HCT116 (cell line): Measurements from ENCODE around the gene PINK1. TPM values are rescaled to one million over a fixed set of nuclear protein-coding genes. Genes with fewer than 3 reads are reported as not detected.

Experiments used
- ATAC-seq: fragments of 200-7000 bp; cut with Tn5 transposase; 2 replicates; pipeline ENCODE4 v1.9.1; 2020; ENCODE audit warnings: mild to moderate bottlenecking, moderate library complexity
- Bru-seq: library from RNA; stranded (reverse); fragments of 400-500 nt; gene quantifications from one replicate; lab custom pipeline; 2021; lab: Mats Ljungman, UMichigan
- BruChase-seq, 2 experiments: library from RNA; stranded (reverse); fragments of 400-500 nt; gene quantifications; one replicate each; lab custom pipeline; 2021; lab: Mats Ljungman, UMichigan
- BruUV-seq: library from RNA; stranded (reverse); fragments of 400-500 nt; replicated peaks from 2 replicates; lab custom pipeline; 2021; lab: Mats Ljungman, UMichigan
- CTCF ChIA-PET: fragments of 300-600 bp; sonication (Branson Sonifier 250); formaldehyde crosslinking; loops from one replicate; lab custom pipeline; 2021; ENCODE audit warnings: antibody characterized with exemption; lab: Charles Lee
- POLR2A ChIA-PET: fragments of 300-600, 350-600 bp; sonication (Branson Sonifier 250); formaldehyde crosslinking; loops from one replicate; lab custom pipeline; 2021; ENCODE audit warnings: antibody characterized with exemption; lab: Charles Lee
- RAD21 ChIA-PET, 2 experiments: fragments of 300-600 bp; sonication (Branson Sonifier 250); formaldehyde crosslinking; loops; one replicate each; lab custom pipeline; 2023; ENCODE audit warnings: low total read pairs in 2 of 2; ENCODE audit not compliant: uncharacterized antibody in 2 of 2, unreplicated experiment in 2 of 2, low non-redundant PET in 1 of 2; lab: Charles Lee
- DNase-seq: peaks from one replicate; pipeline ENCODE4 v3.0.0-alpha.2; 2010; ENCODE audit warnings: low read depth, low spot score
- H2AFZ ChIP-seq: fragments of 200-600 bp; shearing (Covaris generic), sonication (generic); 2 replicates; pipeline ENCODE4 v1.6.1; 2017; ENCODE audit warnings: low read depth, mixed run types, mixed read lengths, antibody characterized with exemption, low read length; ENCODE audit not compliant: poor library complexity, severe bottlenecking
- H3K27ac ChIP-seq: 2 replicates; pipeline ENCODE4 v1.5.1; 2012; ENCODE audit warnings: low read depth, low read length
- H3K27me3 ChIP-seq: fragments of 200-600 bp; sonication (generic); 2 replicates; pipeline ENCODE4 v1.6.1; 2016; ENCODE audit warnings: mixed run types, low read length, mixed read lengths; ENCODE audit not compliant: insufficient read depth
- H3K36me3 ChIP-seq, 2 experiments: fragments of 200-500 bp in 1 of 2; fragments of 200-600 bp in 1 of 2; sonication (Bioruptor generic) in 1 of 2; sonication (generic) in 1 of 2; 2 replicates each; pipeline versions ENCODE4 v1.5.1 to v1.6.1; 2014 to 2016; ENCODE audit warnings: low read length in 2 of 2, inconsistent platforms in 1 of 2, mixed read lengths in 1 of 2, mixed run types in 1 of 2; ENCODE audit not compliant: insufficient read depth in 2 of 2, control insufficient read depth in 1 of 2
- H3K4me1 ChIP-seq, 2 experiments: fragments of 200-600 bp in 1 of 2; sonication (generic) in 1 of 2; 2 replicates each; pipeline versions ENCODE4 v1.5.1 to v1.6.1; 2012 to 2017; ENCODE audit warnings: low read length in 2 of 2, inconsistent platforms in 1 of 2, mild to moderate bottlenecking in 1 of 2, mixed read lengths in 1 of 2, mixed run types in 1 of 2, moderate library complexity in 1 of 2; ENCODE audit not compliant: insufficient read depth in 2 of 2, control insufficient read depth in 1 of 2
- H3K4me2 ChIP-seq: fragments of 200-600 bp; sonication (generic); 2 replicates; pipeline ENCODE4 v1.6.1; 2017; ENCODE audit warnings: mixed run types, low read length, mixed read lengths
- H3K4me3 ChIP-seq, 2 experiments: fragments of 200-600 bp in 1 of 2; sonication (generic) in 1 of 2; replicated peaks in 1 of 2; 2 replicates each; pipeline ENCODE4 v1.5.1; 2011 to 2016; ENCODE audit warnings: low read length in 2 of 2, control low read depth in 1 of 2, low read depth in 1 of 2, mild to moderate bottlenecking in 1 of 2, mixed read lengths in 1 of 2, mixed run types in 1 of 2
- H3K79me2 ChIP-seq: fragments of 200-600 bp; sonication (generic); 2 replicates; pipeline ENCODE4 v1.6.1; 2017; ENCODE audit warnings: mild to moderate bottlenecking, mixed run types, low read length, moderate library complexity, mixed read lengths; ENCODE audit not compliant: insufficient read depth
- H3K9ac ChIP-seq: fragments of 200-600 bp; sonication (generic); 2 replicates; pipeline ENCODE4 v1.6.1; 2016; ENCODE audit warnings: low read length, mixed read lengths
- H3K9me2 ChIP-seq: fragments of 200-600 bp; sonication (generic), shearing (Covaris generic); 2 replicates; pipeline ENCODE4 v1.6.1; 2017; ENCODE audit warnings: mixed run types, mild to moderate bottlenecking, moderate library complexity; ENCODE audit not compliant: insufficient read depth
- H3K9me3 ChIP-seq, 2 experiments: fragments of 200-500 bp in 1 of 2; fragments of 200-600 bp in 1 of 2; sonication (Bioruptor generic) in 1 of 2; sonication (generic) in 1 of 2; 2 replicates each; pipeline ENCODE4 v1.6.1; 2014 to 2017; ENCODE audit warnings: low read length in 2 of 2, mixed read lengths in 2 of 2, inconsistent platforms in 1 of 2, low read depth in 1 of 2, mild to moderate bottlenecking in 1 of 2, mixed run types in 1 of 2, moderate library complexity in 1 of 2; ENCODE audit not compliant: control insufficient read depth in 1 of 2, insufficient read depth in 1 of 2
- H4K20me1 ChIP-seq: fragments of 200-600 bp; sonication (generic), shearing (Covaris generic); 2 replicates; pipeline ENCODE4 v1.6.1; 2017; ENCODE audit warnings: mixed run types, mild to moderate bottlenecking, moderate library complexity; ENCODE audit not compliant: insufficient read depth
- ATF3 ChIP-seq: IDR thresholded peaks from 2 replicates; pipeline ENCODE4 v1.6.1; 2012
- CEBPB ChIP-seq: IDR thresholded peaks from 2 replicates; pipeline ENCODE4 v1.6.1; 2012; ENCODE audit warnings: low read depth
- CTCF ChIP-seq, 3 experiments: fragments of 200-600 bp in 1 of 3; sonication (generic) in 1 of 3; IDR thresholded peaks in 2 of 3; conservative IDR thresholded peaks in 1 of 3; 2 replicates each; pipeline ENCODE4 v1.5.1; 2012 to 2017; ENCODE audit warnings: low read depth in 2 of 3, low read length in 2 of 3, antibody characterized with exemption in 1 of 3, borderline replicate concordance in 1 of 3, control low read depth in 1 of 3, mild to moderate bottlenecking in 1 of 3, mixed read lengths in 1 of 3, mixed run types in 1 of 3, moderate library complexity in 1 of 3; ENCODE audit not compliant: insufficient read depth in 1 of 3
- EGR1 ChIP-seq: IDR thresholded peaks from 2 replicates; pipeline ENCODE4 v1.6.1; 2012; ENCODE audit warnings: low read depth
- ELF1 ChIP-seq: IDR thresholded peaks from 2 replicates; pipeline ENCODE4 v1.6.1; 2012; ENCODE audit warnings: low read depth, borderline replicate concordance
- FOSL1 ChIP-seq: IDR thresholded peaks from 2 replicates; pipeline ENCODE4 v1.6.1; 2012; ENCODE audit warnings: low read depth
- JUND ChIP-seq: IDR thresholded peaks from 2 replicates; pipeline ENCODE4 v1.6.1; 2012
- MAX ChIP-seq: IDR thresholded peaks from 2 replicates; pipeline ENCODE4 v1.6.1; 2012
- POLR2A ChIP-seq: IDR thresholded peaks from 2 replicates; pipeline ENCODE4 v1.7.0; 2011; ENCODE audit warnings: borderline replicate concordance; ENCODE audit not compliant: insufficient read depth, insufficient read length; ENCODE audit errors: extremely low read depth
- POLR2AphosphoS5 ChIP-seq: IDR thresholded peaks from 2 replicates; pipeline ENCODE4 v1.6.1; 2011; ENCODE audit warnings: mild to moderate bottlenecking, low read depth, low read length, moderate library complexity
- RAD21 ChIP-seq: IDR thresholded peaks from 2 replicates; pipeline ENCODE4 v1.6.1; 2012; ENCODE audit warnings: low read depth, mild to moderate bottlenecking
- SIN3A ChIP-seq: IDR thresholded peaks from 2 replicates; pipeline ENCODE4 v1.6.1; 2012; ENCODE audit warnings: low read depth
- SP1 ChIP-seq: IDR thresholded peaks from 2 replicates; pipeline ENCODE4 v1.6.1; 2012; ENCODE audit warnings: low read depth
- SRF ChIP-seq: IDR thresholded peaks from 2 replicates; pipeline ENCODE4 v1.6.1; 2012; ENCODE audit warnings: low read depth
- TCF7L2 ChIP-seq: IDR thresholded peaks from 2 replicates; pipeline ENCODE4 v1.7.0; 2011; ENCODE audit warnings: borderline replicate concordance, inconsistent platforms; ENCODE audit not compliant: insufficient read depth, insufficient read length; ENCODE audit errors: extremely low read depth
- YY1 ChIP-seq: IDR thresholded peaks from 2 replicates; pipeline ENCODE4 v1.6.1; 2011; ENCODE audit warnings: low read length, low read depth, moderate library complexity, mild to moderate bottlenecking; ENCODE audit not compliant: insufficient replicate concordance; ENCODE audit errors: extremely low read depth
- ZBTB33 ChIP-seq: IDR thresholded peaks from 2 replicates; pipeline ENCODE4 v1.6.1; 2011; ENCODE audit warnings: mild to moderate bottlenecking, low read length, moderate library complexity; ENCODE audit not compliant: insufficient replicate concordance; ENCODE audit errors: extremely low read depth
- ZFX ChIP-seq: fragments of 450-650 bp; IDR thresholded peaks from 2 replicates; pipeline ENCODE4 v1.6.1; 2017
- ZNF274 ChIP-seq: fragments of 200-500 bp; sonication (Bioruptor generic); IDR thresholded peaks from 2 replicates; pipeline ENCODE4 v1.6.1; 2014; ENCODE audit warnings: mild to moderate bottlenecking, low read depth, low read length, inconsistent platforms
- intact Hi-C: fragments of 100-400 bp; cut with micrococcal nuclease; formaldehyde crosslinking; loops from 2 replicates; pipeline ENCODE4 v1.10.0; 2022
- long read RNA-seq: library from polyadenylated mRNA; unstranded; transcript quantifications from one replicate; pipeline ENCODE4 v2.0.0, GENCODE V29; 2021; ENCODE audit not compliant: unreplicated experiment
- polyA plus RNA-seq: library from polyadenylated mRNA; unstranded; fragments of >200 nt; gene quantifications from 2 replicates; pipeline ENCODE4 v1.2.1, GENCODE V29; 2012; ENCODE audit warnings: missing spikeins
- total RNA-seq: library from RNA; stranded (reverse); gene quantifications from one replicate; pipeline ENCODE4 v1.2.1, GENCODE V29; 2021; ENCODE audit not compliant: unreplicated experiment

PINK1 gene
- total RNA-seq (29.4 TPM), Bru-seq, nascent RNA (percentile 52 among the genes with signal in this experiment), BruChase-seq, experiment 1, labeled RNA remaining after a 6-hour chase (percentile 70 among the genes with signal in this experiment), BruChase-seq, experiment 2, labeled RNA remaining after a 2-hour chase (percentile 56 among the genes with signal in this experiment)
- polyA plus RNA-seq = 36.5 and 44.2 TPM in 2 replicates
- long read RNA-seq, transcript PINK1-201 (8 exons, 2,660 nt) = major isoform, 130 of 172 reads
- long read RNA-seq, partial matches to known transcripts = 27 of 172 reads
- long read RNA-seq, other reads (novel, unspliced or antisense) = 15 of 172 reads

- Histone ChIP-seq H4K20me1 (no peaks in the 10 kb centered on the region), H3K9me3 (no peaks in the 10 kb centered on the region; a peak in 1 of 4 replicates), H3K27me3 (no peaks in the 10 kb centered on the region), H3K36me3 (no peaks in the 10 kb centered on the region)
- BruUV-seq = no TSS peak
- ATAC-seq = peak; percentile 87
- intact Hi-C loops = loop anchor here (1.0 to 10.0 kb wide), 4 partner anchors 58 to 419 kb away; no protein-coding TSS in a partner anchor
- peak; percentile 48 for TF ChIP-seq YY1
- TF ChIP-seq ELF1 = no peak
- TF ChIP-seq POLR2AphosphoS5 = peak; percentile 75
- no peak for TF ChIP-seq JUND
- TF ChIP-seq SRF = no peak
- TF ChIP-seq EGR1 = peak; percentile 55; the same call in 1 of the 2 replicates
- peak; percentile 84 for TF ChIP-seq RAD21
- no peak for TF ChIP-seq CEBPB
- no peak for TF ChIP-seq ATF3
- no peak for TF ChIP-seq SIN3A
- peak; percentile 78 for TF ChIP-seq ZFX
- peak; percentile 95 for TF ChIP-seq MAX
- TF ChIP-seq SP1 = no peak
- TF ChIP-seq FOSL1 = no peak
- TF ChIP-seq ZBTB33 = peak; percentile 25
- TF ChIP-seq POLR2A = no peak
- peak; percentile 27 for TF ChIP-seq TCF7L2
- TF ChIP-seq ZNF274 = no peak
- TF ChIP-seq CTCF (IDR thresholded peaks at IDR 0.05 in 2 of 3, conservative IDR thresholded peaks at IDR 0.05 in 1 of 3; ENCODE audit: borderline replicate concordance in 1 of 3, insufficient read depth in 1 of 3, low read depth in 2 of 3, low read length in 2 of 3) = peak; percentile 85 to 98 (median 95)
- TF ChIP-seq, all 23 proteins: peak for 9
- CTCF ChIA-PET = interaction anchor here (0.6 to 5.6 kb wide), 27 partner anchors 8 to 562 kb away, joined by 3 to 74 read pairs (median 4); partner anchors contain the start of genes CDA, DDOST and MUL1
- Histone ChIP-seq H3K9me2 (no peaks in the 10 kb centered on the region), H3K27ac (peak within 1 kb of the TSS; percentile 95), H3K4me3 (peak within 1 kb of the TSS; percentile 60 to 61), H3K9ac (peak within 1 kb of the TSS; percentile 54), H3K4me1 (peaks cover 8 to 22% of the 10 kb centered on the region in 2 experiments), H3K79me2 (no peaks in the 10 kb centered on the region), H2AFZ (peak within 1 kb of the TSS; percentile 89), H3K4me2 (peak within 1 kb of the TSS; percentile 82)
- POLR2A ChIA-PET = interaction anchor here (0.6 to 2.3 kb wide), 7 partner anchors 12 to 747 kb away, joined by 3 to 10 read pairs (median 5); no protein-coding TSS in a partner anchor
- peak; percentile 57 for DNase-seq
- RAD21 ChIA-PET = interaction anchor here (0.6 to 2.9 kb wide), 6 partner anchors 20 to 110 kb away, joined by 3 to 23 read pairs (median 4); no protein-coding TSS in a partner anchor
Measured at GRCh38 chr1:20633190-20634064, at the start of gene PINK1. Gene PINK1 (plus strand): TSS chr1:20633458. CDS start chr1:20633549, 91 bp downstream.
